IMR-90 (cell line): ENCODE data around the gene IMPG2. TPM values are rescaled to one million over a fixed set of nuclear protein-coding genes. Genes with fewer than 3 reads are reported as not detected.
A peak's percentile ranks its signal among the peaks of the same experiment; 100 is the strongest.
"Not testable (repeated sequence)": the region's sequence is repeated elsewhere in the genome, so short reads cannot be mapped to it uniquely, and the experiment has no call there.

Source experiments
- ATAC-seq: fragments of 200-7000 bp; cut with Tn5 transposase; 2 replicates; pipeline ENCODE4 v1.9.1; 2020; ENCODE audit warnings: low read depth, mild to moderate bottlenecking, moderate library complexity
- BruUV-seq: library from RNA; stranded (reverse); fragments of 400-500 nt; replicated peaks from 2 replicates; lab custom pipeline; 2021; lab: Mats Ljungman, UMichigan
- CTCF ChIA-PET: fragments of 300-600 bp; formaldehyde crosslinking; extraction: SDS; loops from one replicate; lab custom pipeline; 2021; ENCODE audit warnings: antibody characterized with exemption; lab: Yijun Ruan, JAX
- POLR2A ChIA-PET: fragments of 300-600 bp; sonication (Branson Sonifier 250); formaldehyde crosslinking; loops from one replicate; lab custom pipeline; 2022; ENCODE audit warnings: antibody characterized with exemption; ENCODE audit not compliant: unreplicated experiment; lab: Charles Lee
- DNase-seq: peaks from one replicate; pipeline ENCODE4 v3.0.0; 2013
- H2AFZ ChIP-seq: replicated peaks from 2 replicates; pipeline ENCODE3; 2013; ENCODE audit warnings: low read length, mild to moderate bottlenecking; ENCODE audit not compliant: poor library complexity
- H2AK5ac ChIP-seq: 2 replicates; pipeline ENCODE4 v1.6.1; 2013; ENCODE audit warnings: low read depth, low read length, inconsistent platforms
- H2AK9ac ChIP-seq: replicated peaks from 2 replicates; pipeline ENCODE3; 2013; ENCODE audit warnings: mild to moderate bottlenecking, low read depth, low read length, moderate library complexity; ENCODE audit not compliant: poor library complexity
- H2BK120ac ChIP-seq: 2 replicates; pipeline ENCODE4 v1.6.1; 2013; ENCODE audit warnings: low read depth, low read length, inconsistent platforms
- H2BK15ac ChIP-seq: 3 replicates; pipeline ENCODE4 v1.6.1; 2013; ENCODE audit warnings: low read depth, low read length, inconsistent platforms
- H2BK20ac ChIP-seq: 2 replicates; pipeline ENCODE4 v1.6.1; 2013; ENCODE audit warnings: low read depth, mild to moderate bottlenecking, inconsistent platforms, low read length, moderate library complexity
- H2BK5ac ChIP-seq: 2 replicates; pipeline ENCODE4 v1.6.1; 2013; ENCODE audit warnings: mild to moderate bottlenecking, low read depth, low read length, inconsistent platforms; ENCODE audit not compliant: poor library complexity, severe bottlenecking
- H3K14ac ChIP-seq: replicated peaks from 2 replicates; pipeline ENCODE4 v1.6.1; 2013; ENCODE audit warnings: low read depth, low read length, inconsistent platforms
- H3K18ac ChIP-seq: 2 replicates; pipeline ENCODE4 v1.6.1; 2013; ENCODE audit warnings: low read depth, low read length, control low read depth
- H3K23ac ChIP-seq: 2 replicates; pipeline ENCODE4 v1.6.1; 2013; ENCODE audit warnings: low read depth, low read length, inconsistent platforms
- H3K27ac ChIP-seq: 2 replicates; pipeline ENCODE4 v1.5.1; 2013; ENCODE audit warnings: mild to moderate bottlenecking, control low read depth, low read length; ENCODE audit not compliant: insufficient read depth
- H3K27me3 ChIP-seq: 2 replicates; pipeline ENCODE4 v1.6.1; 2013; ENCODE audit warnings: low read length; ENCODE audit not compliant: control insufficient read depth, insufficient read depth
- H3K36me3 ChIP-seq: 2 replicates; pipeline ENCODE4 v1.6.1; 2013; ENCODE audit warnings: low read length, mixed read lengths; ENCODE audit not compliant: control insufficient read depth, insufficient read depth
- H3K4ac ChIP-seq: 2 replicates; pipeline ENCODE4 v1.6.1; 2013; ENCODE audit warnings: low read depth, low read length, inconsistent platforms
- H3K4me1 ChIP-seq: 2 replicates; pipeline ENCODE4 v1.6.1; 2013; ENCODE audit warnings: low read length, mixed read lengths; ENCODE audit not compliant: control insufficient read depth, insufficient read depth
- H3K4me2 ChIP-seq: 2 replicates; pipeline ENCODE4 v1.6.1; 2013; ENCODE audit warnings: low read depth, mild to moderate bottlenecking, control low read depth, low read length, moderate library complexity
- H3K4me3 ChIP-seq: 2 replicates; pipeline ENCODE4 v1.5.1; 2013; ENCODE audit warnings: low read depth, mild to moderate bottlenecking, control low read depth, low read length, moderate library complexity; ENCODE audit not compliant: insufficient read depth
- H3K56ac ChIP-seq: 2 replicates; pipeline ENCODE4 v1.6.1; 2013; ENCODE audit warnings: low read length, inconsistent platforms; ENCODE audit not compliant: insufficient read depth; ENCODE audit errors: extremely low read depth
- H3K79me1 ChIP-seq, 2 experiments: 2 replicates each; pipeline ENCODE4 v1.6.1; 2013; ENCODE audit warnings: low read length in 2 of 2, inconsistent platforms in 1 of 2, low read depth in 1 of 2
- H3K9ac ChIP-seq: 2 replicates; pipeline ENCODE4 v1.6.1; 2013; ENCODE audit warnings: low read depth, low read length, control low read depth
- H3K9me1 ChIP-seq: 2 replicates; pipeline ENCODE4 v1.6.1; 2013; ENCODE audit warnings: low read length, inconsistent platforms; ENCODE audit not compliant: insufficient read depth
- H3K9me3 ChIP-seq: 2 replicates; pipeline ENCODE4 v1.6.1; 2013; ENCODE audit warnings: low read length; ENCODE audit not compliant: control insufficient read depth, insufficient read depth
- H4K20me1 ChIP-seq: 2 replicates; pipeline ENCODE4 v1.6.1; 2013; ENCODE audit warnings: low read length, inconsistent platforms; ENCODE audit not compliant: insufficient read depth
- H4K5ac ChIP-seq: 2 replicates; pipeline ENCODE4 v1.6.1; 2013; ENCODE audit warnings: mild to moderate bottlenecking, low read depth, low read length, control low read depth
- H4K8ac ChIP-seq, 2 experiments: 2 replicates each; pipeline ENCODE4 v1.6.1; 2013; ENCODE audit warnings: low read depth in 2 of 2, low read length in 2 of 2, control low read depth in 1 of 2, inconsistent platforms in 1 of 2
- H4K91ac ChIP-seq: 2 replicates; pipeline ENCODE4 v1.6.1; 2013; ENCODE audit warnings: low read depth, low read length, inconsistent platforms; ENCODE audit not compliant: insufficient read depth
- SMC3 ChIP-seq: fragments of 150-350 bp; IDR thresholded peaks from 2 replicates; pipeline ENCODE4 v1.6.1; 2016; ENCODE audit warnings: low read depth, mild to moderate bottlenecking, antibody characterized with exemption, low read length, moderate library complexity
- dilution Hi-C: fragments of 300-500 bp; cut with HindIII; formaldehyde crosslinking; loops from one replicate; pipeline ENCODE4 v1.14.3; 2018; ENCODE audit warnings: low sequenced_read_pairs; ENCODE audit not compliant: unreplicated experiment
- in situ Hi-C: fragments of 300-500 bp; cut with MboI; formaldehyde crosslinking; loops from 3 replicates; pipeline ENCODE4 v1.14.3; 2019; ENCODE audit warnings: low sequenced_read_pairs, inconsistent platforms, mixed read lengths
- intact Hi-C: fragments of 100-400 bp; cut with micrococcal nuclease; formaldehyde crosslinking; loops from 2 replicates; pipeline ENCODE4 v1.10.0; 2022
- polyA plus RNA-seq, 3 experiments: library from polyadenylated mRNA; depleted of rRNA; stranded (reverse); fragments of >200 nt; gene quantifications; 2 replicates each; pipeline ENCODE4 v1.2.3, GENCODE V29; 2012; ENCODE audit warnings: low replicate concordance in 1 of 3
- total RNA-seq: library from RNA; depleted of rRNA; stranded (reverse); fragments of >200 nt; gene quantifications from 2 replicates; pipeline ENCODE4 v1.2.3, GENCODE V29; 2012
- TF ChIP-seq, protein P1 (sequence below): fragments of 150-350 bp; IDR thresholded peaks from 2 replicates; pipeline ENCODE4 v1.6.1; 2016; ENCODE audit warnings: low read depth, mild to moderate bottlenecking, low read length, moderate library complexity, borderline replicate concordance

Gene IMPG2
- total and polyA plus RNA-seq, 2 of the 4 experiments (the other 2 are of a cell fraction): 0.10 to 0.18 TPM

DNA sequence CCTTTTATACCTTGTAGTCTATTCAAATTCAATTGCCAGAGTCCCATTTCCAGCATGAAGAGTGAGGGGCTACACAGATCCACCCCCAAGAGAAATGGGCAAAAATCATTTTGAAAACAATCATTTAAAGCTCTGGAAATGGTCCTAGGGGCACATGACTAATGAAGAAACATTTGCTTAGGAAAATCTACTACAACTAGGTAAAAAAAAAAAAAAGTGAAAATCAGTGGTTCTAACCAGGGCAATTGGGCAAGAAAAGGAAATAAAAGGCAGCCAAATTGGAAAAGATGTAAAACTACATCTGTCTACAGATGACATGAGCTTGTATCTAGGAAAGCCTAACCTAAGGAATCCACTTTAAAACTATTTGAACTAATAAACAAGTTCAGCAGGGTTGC lies 9.4 kb downstream of the IMPG2 start:
- Histone ChIP-seq H2AFZ (no peak overlapping the region), H3K56ac (no peak overlapping the region), H3K23ac (no peak overlapping the region), H2BK20ac (no peak overlapping the region), H2AK5ac (no peak overlapping the region), H3K36me3 (no peaks in the 10 kb centered on the region), H4K8ac (no peak overlapping the region), H3K9me3 (peaks cover 12% of the 10 kb centered on the region), H3K4me1 (0 out of 2 replicates have a peak, but pooled peaks cover 2% of the 10 kb centered on the region), H3K18ac (no peak overlapping the region), H4K20me1 (no peaks in the 10 kb centered on the region), H3K27me3 (no peaks in the 10 kb centered on the region), H3K79me1 (no peaks in the 10 kb centered on the region), H2BK15ac (no peak overlapping the region), H2BK120ac (no peak overlapping the region), H4K5ac (no peak overlapping the region), H2AK9ac (no peak overlapping the region), H3K9me1 (no peaks in the 10 kb centered on the region), H2BK5ac (no peak overlapping the region), H3K9ac (no peak overlapping the region), H3K4me2 (peak overlapping the region; percentile 79), H3K14ac (no peak overlapping the region), H3K4ac (no peak overlapping the region), H3K4me3 (no peak overlapping the region), H4K91ac (no peak overlapping the region), H3K27ac (no peak overlapping the region; the same call in 1 of the 2 replicates)
- no peak for ATAC-seq
- in situ Hi-C loops: no loop called here
- no peak for DNase-seq
- ChIA-PET CTCF (interaction anchor here (0.6 kb wide), 1 partner anchor 14 kb away, joined by 7 read pairs; no protein-coding TSS in a partner anchor), POLR2A (interaction anchor here (0.6 kb wide), 1 partner anchor 242 kb away, joined by 7 read pairs; no protein-coding TSS in a partner anchor)
- dilution Hi-C loops: no loop called here
- no TSS peak for BruUV-seq
- TF ChIP-seq, protein P1, sequence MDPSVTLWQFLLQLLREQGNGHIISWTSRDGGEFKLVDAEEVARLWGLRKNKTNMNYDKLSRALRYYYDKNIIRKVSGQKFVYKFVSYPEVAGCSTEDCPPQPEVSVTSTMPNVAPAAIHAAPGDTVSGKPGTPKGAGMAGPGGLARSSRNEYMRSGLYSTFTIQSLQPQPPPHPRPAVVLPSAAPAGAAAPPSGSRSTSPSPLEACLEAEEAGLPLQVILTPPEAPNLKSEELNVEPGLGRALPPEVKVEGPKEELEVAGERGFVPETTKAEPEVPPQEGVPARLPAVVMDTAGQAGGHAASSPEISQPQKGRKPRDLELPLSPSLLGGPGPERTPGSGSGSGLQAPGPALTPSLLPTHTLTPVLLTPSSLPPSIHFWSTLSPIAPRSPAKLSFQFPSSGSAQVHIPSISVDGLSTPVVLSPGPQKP: no peak
- no peak for TF ChIP-seq SMC3
- intact Hi-C loops: no loop called here

DNA sequence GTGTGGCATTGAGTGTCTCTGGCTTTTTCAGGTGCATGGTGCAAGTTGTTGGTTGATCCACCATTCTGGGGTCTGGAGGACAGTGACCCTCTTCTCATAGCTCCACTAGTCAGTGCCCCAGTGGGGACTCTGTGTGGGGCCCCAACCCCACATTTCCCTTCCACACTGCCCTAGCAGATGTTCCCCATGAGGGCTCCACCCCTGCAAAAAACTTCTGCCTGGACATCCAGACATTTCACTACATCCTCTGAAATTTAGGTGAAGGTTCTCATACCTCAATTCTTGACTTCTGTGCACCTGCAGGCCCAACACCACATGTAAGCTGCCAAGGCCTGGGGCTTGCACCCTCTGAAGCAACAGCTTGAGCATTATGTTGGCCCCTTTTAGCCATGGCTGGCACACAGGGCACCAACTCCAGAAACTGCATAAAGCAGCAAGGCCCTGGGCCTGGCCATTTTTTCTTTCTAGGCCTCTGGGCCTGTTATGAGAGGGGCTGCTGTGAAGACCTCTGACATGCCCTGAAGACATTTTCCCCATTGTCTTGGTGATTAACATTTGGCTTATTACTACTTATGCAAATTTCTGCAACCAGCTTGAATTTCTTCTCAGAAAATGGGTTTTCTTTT lies 12.1 kb downstream of the IMPG2 start:
- H2AFZ ChIP-seq, ATAC-seq, H2BK120ac ChIP-seq, H3K4me2 ChIP-seq, H3K14ac ChIP-seq, H3K27me3 ChIP-seq, H3K23ac ChIP-seq, H4K8ac ChIP-seq, in situ Hi-C loops, H4K20me1 ChIP-seq, H2BK15ac ChIP-seq, H2BK5ac ChIP-seq, H3K4me1 ChIP-seq, H3K27ac ChIP-seq, H2AK9ac ChIP-seq, H3K4ac ChIP-seq, CTCF ChIA-PET, BruUV-seq, intact Hi-C loops, H2BK20ac ChIP-seq, H3K18ac ChIP-seq, POLR2A ChIA-PET, DNase-seq, H3K36me3 ChIP-seq, H2AK5ac ChIP-seq, H3K9me1 ChIP-seq, H3K56ac ChIP-seq, H3K79me1 ChIP-seq, H3K4me3 ChIP-seq, H3K9ac ChIP-seq, H4K5ac ChIP-seq, H4K91ac ChIP-seq, dilution Hi-C loops: not testable (repeated sequence)
- peaks cover 12% of the 10 kb centered on the region for H3K9me3 ChIP-seq
